GM12864 (cell line): ENCODE data around the gene SLC24A4.

Experiments
- DNase-seq: peaks from one replicate; pipeline ENCODE4 v3.0.0-alpha.2; 2011; ENCODE audit warnings: low read depth
- H3K4me3 ChIP-seq: 2 replicates; pipeline ENCODE4 v1.5.1; 2011; ENCODE audit warnings: mild to moderate bottlenecking, low read depth, low read length, control low read depth
- CTCF ChIP-seq: IDR thresholded peaks from 2 replicates; pipeline ENCODE4 v1.5.1; 2011; ENCODE audit warnings: low read depth, mild to moderate bottlenecking, moderate library complexity, low read length, control low read depth, inconsistent platforms; ENCODE audit errors: missing control alignments

Gene SLC24A4

GRCh38 chr14:92475451-92476187, 152.7 kb downstream of the SLC24A4 start:
- DNase-seq: no peak
- H3K4me3 ChIP-seq: no peak overlapping the region
- no peak for TF ChIP-seq CTCF

- no peak for DNase-seq
- no peak for TF ChIP-seq CTCF
Measured at GRCh38 chr14:92480856-92481255, 157.9 kb downstream of the SLC24A4 start.

GRCh38 chr14:92481386-92481785, 158.4 kb downstream of the SLC24A4 start:
- DNase-seq: no peak
- no peak for TF ChIP-seq CTCF
- no peak overlapping the region for H3K4me3 ChIP-seq

More at GRCh38 chr14:92480856-92481255, 157.9 kb downstream of the SLC24A4 start:
- H3K4me3 ChIP-seq: no peak overlapping the region

- no peak for TF ChIP-seq CTCF
- no peak for DNase-seq
- no peak overlapping the region for H3K4me3 ChIP-seq
Measured at GRCh38 chr14:92481811-92482555, 159.0 kb downstream of the SLC24A4 start.

GRCh38 chr14:92482621-92483319, 159.8 kb downstream of the SLC24A4 start:
- no peak for TF ChIP-seq CTCF
- no peak overlapping the region for H3K4me3 ChIP-seq
- no peak for DNase-seq

GRCh38 chr14:92484132-92484823, 161.3 kb downstream of the SLC24A4 start:
- TF ChIP-seq CTCF: no peak
- H3K4me3 ChIP-seq: no peak overlapping the region
- DNase-seq: no peak
